DMS 273 (cell line): ENCODE results near the gene GPR75.

ENCODE experiments used
- DNase-seq: peaks from one replicate; lab custom pipeline; 2025; ENCODE audit not compliant: unreplicated experiment; lab: John Stamatoyannopoulos, UW

GPR75 gene

DNA sequence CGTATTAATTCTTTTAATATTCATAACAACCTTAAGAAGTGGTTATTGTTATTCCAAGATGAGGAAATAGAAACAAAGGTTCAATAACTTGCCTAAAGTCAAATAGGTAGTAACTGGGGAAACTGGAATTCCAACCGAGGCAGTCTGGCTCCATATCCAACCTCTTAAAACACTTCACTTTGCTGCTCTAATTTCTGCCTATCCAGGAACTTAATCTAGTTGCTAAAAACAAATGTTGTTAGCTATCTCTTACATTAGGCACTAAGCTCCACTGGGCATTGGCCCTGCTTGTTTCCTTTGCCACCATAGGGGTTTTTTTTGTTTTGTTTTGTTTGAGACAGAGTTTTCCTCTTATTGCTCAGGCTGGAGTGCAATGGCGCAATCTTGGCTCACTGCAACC is 48.2 kb downstream of the GPR75 start:
- no peak for DNase-seq
